GM12878 (cell line): Measurements from ENCODE around the gene TEC. TPM values are rescaled to one million over a fixed set of nuclear protein-coding genes. Genes with fewer than 3 reads are reported as not detected.

Experiments used
- ATAC-seq: fragments of 200-7000 bp; cut with Tn5 transposase; 3 replicates; pipeline ENCODE4 v1.9.1; 2020; ENCODE audit warnings: mild to moderate bottlenecking, moderate library complexity
- BruUV-seq: library from RNA; stranded (reverse); fragments of 400-500 nt; replicated peaks from 2 replicates; lab custom pipeline; 2021; lab: Mats Ljungman, UMichigan
- CTCF ChIA-PET: fragments of 300-600 bp; sonication (Branson Sonifier 250); formaldehyde crosslinking; extraction: SDS; loops from one replicate; lab custom pipeline; 2021; ENCODE audit warnings: inconsistent platforms; lab: Yijun Ruan, JAX
- POLR2A ChIA-PET: fragments of 350-600 bp; formaldehyde crosslinking; extraction: SDS; loops from one replicate; lab custom pipeline; 2021; ENCODE audit warnings: inconsistent platforms; lab: Charles Lee
- RAD21 ChIA-PET: fragments of 300-600 bp; sonication (Branson Sonifier 250); formaldehyde crosslinking; loops from one replicate; lab custom pipeline; 2023; ENCODE audit warnings: antibody characterized with exemption; ENCODE audit not compliant: unreplicated experiment; lab: Charles Lee
- SMC1A ChIA-PET: fragments of 300-600 bp; sonication (Branson Sonifier 250); formaldehyde crosslinking; loops from one replicate; lab custom pipeline; 2023; ENCODE audit not compliant: unreplicated experiment, uncharacterized antibody; lab: Charles Lee
- DNase-seq: peaks from one replicate; pipeline ENCODE4 v3.0.0-alpha.2; 2011; ENCODE audit warnings: low read depth, low spot score
- FAIRE-seq: peaks from 3 replicates; lab custom pipeline; 2011; peaks lifted over from hg19 to GRCh38; lab: Jason Lieb, UNC
- H2AFZ ChIP-seq: 2 replicates; pipeline ENCODE4 v1.6.0; 2011; ENCODE audit warnings: low read depth, low read length, control low read depth; ENCODE audit not compliant: control insufficient read depth
- H3K27ac ChIP-seq: 2 replicates; pipeline ENCODE4 v1.5.1; 2011; ENCODE audit warnings: control low read depth; ENCODE audit not compliant: control insufficient read depth, insufficient read depth
- H3K27me3 ChIP-seq, 2 experiments: replicated peaks in 1 of 2; 2 replicates each; pipeline versions ENCODE4 v1.6.0 to v1.6.1; 2011; ENCODE audit warnings: low read length in 1 of 2; ENCODE audit not compliant: control insufficient read depth in 2 of 2, insufficient read depth in 2 of 2
- H3K36me3 ChIP-seq, 2 experiments: 2 replicates each; pipeline ENCODE4 v1.5.1; 2011; ENCODE audit warnings: low read length in 1 of 2; ENCODE audit not compliant: control insufficient read depth in 2 of 2, insufficient read depth in 2 of 2
- H3K4me1 ChIP-seq: 2 replicates; pipeline ENCODE4 v1.6.1; 2011; ENCODE audit warnings: mild to moderate bottlenecking, low read length, moderate library complexity, mixed read lengths; ENCODE audit not compliant: control insufficient read depth, insufficient read depth
- H3K4me2 ChIP-seq: 2 replicates; pipeline ENCODE4 v1.6.0; 2011; ENCODE audit warnings: control low read depth; ENCODE audit not compliant: control insufficient read depth, insufficient read depth
- H3K4me3 ChIP-seq: fragments of 200-600 bp; sonication (generic); 2 replicates; pipeline ENCODE4 v1.5.1; 2016
- H3K79me2 ChIP-seq: 2 replicates; pipeline ENCODE4 v1.6.0; 2011; ENCODE audit warnings: low read length; ENCODE audit not compliant: control insufficient read depth, insufficient read depth
- H3K9ac ChIP-seq: 2 replicates; pipeline ENCODE4 v1.8.0; 2011; ENCODE audit warnings: low read length, control low read depth, mixed read lengths; ENCODE audit not compliant: control insufficient read depth, insufficient read depth
- H3K9me3 ChIP-seq: replicated peaks from 3 replicates; pipeline ENCODE4 v1.5.1; 2011; ENCODE audit warnings: mild to moderate bottlenecking, low read length; ENCODE audit not compliant: control insufficient read depth, insufficient read depth
- H4K20me1 ChIP-seq: 2 replicates; pipeline ENCODE4 v1.6.0; 2011; ENCODE audit not compliant: control insufficient read depth, insufficient read depth
- ATF2 ChIP-seq: IDR thresholded peaks from 2 replicates; pipeline ENCODE4 v1.6.1; 2012; ENCODE audit warnings: low read length, inconsistent platforms
- ATF3 ChIP-seq: IDR thresholded peaks from 2 replicates; pipeline ENCODE4 v1.6.1; 2011; ENCODE audit warnings: low read depth, mild to moderate bottlenecking, low read length, moderate library complexity, borderline replicate concordance; ENCODE audit errors: extremely low read depth
- HDAC6 ChIP-seq: fragments of 200-600 bp; sonication (generic); IDR thresholded peaks from one replicate; pipeline ENCODE4 v1.8.0; 2017; ENCODE audit warnings: antibody characterized with exemption; ENCODE audit not compliant: unreplicated experiment
- HDGF ChIP-seq: fragments of 450-650 bp; IDR thresholded peaks from 2 replicates; pipeline ENCODE4 v1.6.1; 2016; ENCODE audit warnings: antibody characterized with exemption
- NFYB ChIP-seq: IDR thresholded peaks from 2 replicates; pipeline ENCODE4 v1.6.1; 2011; ENCODE audit warnings: low read depth, mild to moderate bottlenecking, low read length, improper control_type of control experiment, moderate library complexity; ENCODE audit not compliant: insufficient read depth
- POLR2A ChIP-seq: IDR thresholded peaks from 2 replicates; pipeline ENCODE4 v1.6.1; 2011; ENCODE audit warnings: low read depth, mild to moderate bottlenecking, low read length
- POLR2AphosphoS2 ChIP-seq: IDR thresholded peaks from 2 replicates; pipeline ENCODE4 v1.6.1; 2011; ENCODE audit warnings: low read depth, mild to moderate bottlenecking, low read length, improper control_type of control experiment, moderate library complexity
- RB1 ChIP-seq: fragments of 450-650 bp; formaldehyde crosslinking; IDR thresholded peaks from 2 replicates; pipeline ENCODE4 v1.6.1; 2017; ENCODE audit warnings: mild to moderate bottlenecking, borderline replicate concordance
- STAT3 ChIP-seq: IDR thresholded peaks from 2 replicates; pipeline ENCODE4 v1.6.1; 2011; ENCODE audit warnings: low read depth, low read length, improper control_type of control experiment
- TCF12 ChIP-seq: IDR thresholded peaks from 2 replicates; pipeline ENCODE4 v1.6.1; 2011; ENCODE audit warnings: low read depth, mild to moderate bottlenecking, low read length
- YY1 ChIP-seq: IDR thresholded peaks from 2 replicates; pipeline ENCODE4 v1.6.1; 2011; ENCODE audit warnings: low read depth, mild to moderate bottlenecking, low read length
- in situ Hi-C: fragments of 300-500 bp; cut with MboI; formaldehyde crosslinking; loops from 9 replicates; pipeline ENCODE4 v1.14.3; 2018; ENCODE audit warnings: mixed read lengths
- intact Hi-C: fragments of 100-400 bp; cut with micrococcal nuclease; formaldehyde crosslinking; loops from one replicate; pipeline ENCODE4 v1.14.2; 2022; ENCODE audit not compliant: unreplicated experiment
- polyA plus RNA-seq, 11 experiments: library from polyadenylated mRNA; depleted of rRNA in 4 of 11; unstranded in 6 of 11; stranded (reverse) in 5 of 11; fragments of >200 nt; fragmentation: Nextera tagmentation in 4 of 11; fragmentation: Illumina TruSeq in 1 of 11; extraction: Ambion mirVana in 4 of 11; extraction: Trizol in 1 of 11; gene quantifications; 1 replicate in 1 of 11; 2 replicates in 10 of 11; pipeline versions ENCODE4 v1.2.1 to v1.2.3, GENCODE V29; 2011 to 2016; ENCODE audit warnings: inconsistent platforms in 2 of 11, missing spikeins in 2 of 11, low read depth in 1 of 11
- total RNA-seq, 4 experiments: library from RNA; depleted of rRNA in 3 of 4; stranded (reverse); fragments of >200 nt in 3 of 4; fragmentation: Illumina TruSeq in 1 of 4; extraction: Trizol in 1 of 4; gene quantifications; 2 replicates each; pipeline versions ENCODE4 v1.2.1 to v1.2.3, GENCODE V29; 2013 to 2021
- TF ChIP-seq, protein P1 (sequence below): fragments of 450-650 bp; formaldehyde crosslinking; IDR thresholded peaks from 2 replicates; pipeline ENCODE4 v1.4.0; 2020; ENCODE audit warnings: mild to moderate bottlenecking, moderate library complexity
- TF ChIP-seq, protein P2 (sequence below): fragments of 450-650 bp; conservative IDR thresholded peaks from 2 replicates; pipeline ENCODE4 v1.6.1; 2017; ENCODE audit warnings: mild to moderate bottlenecking, moderate library complexity
- TF ChIP-seq, protein P3 (sequence below): fragments of 450-650 bp; formaldehyde crosslinking; IDR thresholded peaks from 2 replicates; pipeline ENCODE4 v1.4.0; 2022; ENCODE audit warnings: mild to moderate bottlenecking, moderate library complexity

Gene TEC
- total and polyA plus RNA-seq, 10 of the 15 experiments (the other 5 are each of a cell fraction or from before 2014, with no cell fraction given): 7.4 to 27.2 (median 17.1) TPM

DNA sequence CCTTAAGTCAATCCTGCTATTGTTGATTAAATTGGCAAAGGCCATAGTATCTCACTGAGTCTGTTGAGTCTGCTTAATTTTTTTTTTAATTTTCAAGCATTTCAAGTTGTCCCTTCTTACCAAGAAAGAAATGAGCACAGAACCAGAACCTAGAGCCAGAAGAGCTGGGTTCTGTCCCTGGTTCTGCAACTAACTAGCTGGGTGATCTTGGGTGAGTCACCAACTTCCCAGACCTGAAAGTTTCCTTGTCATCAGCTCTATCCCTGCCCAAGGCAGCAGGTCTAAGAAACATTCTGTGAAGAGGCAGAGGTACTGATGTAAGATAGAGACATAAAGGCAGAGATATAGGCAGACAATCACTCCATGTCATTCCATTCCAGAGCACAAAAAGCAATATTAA, 17.3 kb downstream of the TEC start:
- POLR2A ChIA-PET: interaction anchor here (1.1 to 3.0 kb wide), 4 partner anchors 8 to 45 kb away, joined by 3 to 11 read pairs (median 3); no protein-coding TSS in a partner anchor
- Histone ChIP-seq H2AFZ (no peak overlapping the region), H3K27ac (no peak overlapping the region), H3K9ac (no peak overlapping the region), H3K4me2 (no peak overlapping the region), H3K79me2 (peaks cover 84% of the 10 kb centered on the region), H3K4me1 (peaks cover 22% of the 10 kb centered on the region), H3K36me3 (peaks cover 0 to 5% of the 10 kb centered on the region in 2 experiments; a peak in 2 of 4 replicates), H3K9me3 (no peaks in the 10 kb centered on the region; the same call in 1 of the 3 replicates), H3K27me3 (no peaks in the 10 kb centered on the region), H3K4me3 (no peak overlapping the region), H4K20me1 (no peaks in the 10 kb centered on the region; the same call in 1 of the 2 replicates)
- ATAC-seq: no peak
- SMC1A ChIA-PET: interaction anchor here (0.8 to 2.2 kb wide), 8 partner anchors 8 to 56 kb away, joined by 3 to 10 read pairs (median 5); no protein-coding TSS in a partner anchor
- intact Hi-C loops (no loop called here), in situ Hi-C loops (no loop called here)
- no peak for FAIRE-seq
- BruUV-seq: no TSS peak
- no peak for DNase-seq
- CTCF ChIA-PET: interaction anchor here (0.9 to 1.1 kb wide), 3 partner anchors 8 to 112 kb away, joined by 3 to 5 read pairs (median 4); no protein-coding TSS in a partner anchor
- RAD21 ChIA-PET: interaction anchor here (0.9 to 2.6 kb wide), 5 partner anchors 10 to 43 kb away, joined by 3 to 6 read pairs (median 3); no protein-coding TSS in a partner anchor
- TF ChIP-seq, protein P1, sequence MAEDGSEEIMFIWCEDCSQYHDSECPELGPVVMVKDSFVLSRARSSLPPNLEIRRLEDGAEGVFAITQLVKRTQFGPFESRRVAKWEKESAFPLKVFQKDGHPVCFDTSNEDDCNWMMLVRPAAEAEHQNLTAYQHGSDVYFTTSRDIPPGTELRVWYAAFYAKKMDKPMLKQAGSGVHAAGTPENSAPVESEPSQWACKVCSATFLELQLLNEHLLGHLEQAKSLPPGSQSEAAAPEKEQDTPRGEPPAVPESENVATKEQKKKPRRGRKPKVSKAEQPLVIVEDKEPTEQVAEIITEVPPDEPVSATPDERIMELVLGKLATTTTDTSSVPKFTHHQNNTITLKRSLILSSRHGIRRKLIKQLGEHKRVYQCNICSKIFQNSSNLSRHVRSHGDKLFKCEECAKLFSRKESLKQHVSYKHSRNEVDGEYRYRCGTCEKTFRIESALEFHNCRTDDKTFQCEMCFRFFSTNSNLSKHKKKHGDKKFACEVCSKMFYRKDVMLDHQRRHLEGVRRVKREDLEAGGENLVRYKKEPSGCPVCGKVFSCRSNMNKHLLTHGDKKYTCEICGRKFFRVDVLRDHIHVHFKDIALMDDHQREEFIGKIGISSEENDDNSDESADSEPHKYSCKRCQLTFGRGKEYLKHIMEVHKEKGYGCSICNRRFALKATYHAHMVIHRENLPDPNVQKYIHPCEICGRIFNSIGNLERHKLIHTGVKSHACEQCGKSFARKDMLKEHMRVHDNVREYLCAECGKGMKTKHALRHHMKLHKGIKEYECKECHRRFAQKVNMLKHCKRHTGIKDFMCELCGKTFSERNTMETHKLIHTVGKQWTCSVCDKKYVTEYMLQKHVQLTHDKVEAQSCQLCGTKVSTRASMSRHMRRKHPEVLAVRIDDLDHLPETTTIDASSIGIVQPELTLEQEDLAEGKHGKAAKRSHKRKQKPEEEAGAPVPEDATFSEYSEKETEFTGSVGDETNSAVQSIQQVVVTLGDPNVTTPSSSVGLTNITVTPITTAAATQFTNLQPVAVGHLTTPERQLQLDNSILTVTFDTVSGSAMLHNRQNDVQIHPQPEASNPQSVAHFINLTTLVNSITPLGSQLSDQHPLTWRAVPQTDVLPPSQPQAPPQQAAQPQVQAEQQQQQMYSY (CRISPR knock-in tag): no peak
- no peak for TF ChIP-seq POLR2A
- TF ChIP-seq HDAC6: no peak
- no peak for TF ChIP-seq TCF12
- TF ChIP-seq POLR2AphosphoS2: no peak
- no peak for TF ChIP-seq ATF3
- TF ChIP-seq, protein P2, sequence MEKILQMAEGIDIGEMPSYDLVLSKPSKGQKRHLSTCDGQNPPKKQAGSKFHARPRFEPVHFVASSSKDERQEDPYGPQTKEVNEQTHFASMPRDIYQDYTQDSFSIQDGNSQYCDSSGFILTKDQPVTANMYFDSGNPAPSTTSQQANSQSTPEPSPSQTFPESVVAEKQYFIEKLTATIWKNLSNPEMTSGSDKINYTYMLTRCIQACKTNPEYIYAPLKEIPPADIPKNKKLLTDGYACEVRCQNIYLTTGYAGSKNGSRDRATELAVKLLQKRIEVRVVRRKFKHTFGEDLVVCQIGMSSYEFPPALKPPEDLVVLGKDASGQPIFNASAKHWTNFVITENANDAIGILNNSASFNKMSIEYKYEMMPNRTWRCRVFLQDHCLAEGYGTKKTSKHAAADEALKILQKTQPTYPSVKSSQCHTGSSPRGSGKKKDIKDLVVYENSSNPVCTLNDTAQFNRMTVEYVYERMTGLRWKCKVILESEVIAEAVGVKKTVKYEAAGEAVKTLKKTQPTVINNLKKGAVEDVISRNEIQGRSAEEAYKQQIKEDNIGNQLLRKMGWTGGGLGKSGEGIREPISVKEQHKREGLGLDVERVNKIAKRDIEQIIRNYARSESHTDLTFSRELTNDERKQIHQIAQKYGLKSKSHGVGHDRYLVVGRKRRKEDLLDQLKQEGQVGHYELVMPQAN: no peak
- no peak for TF ChIP-seq ATF2
- TF ChIP-seq STAT3: no peak
- TF ChIP-seq, protein P3, sequence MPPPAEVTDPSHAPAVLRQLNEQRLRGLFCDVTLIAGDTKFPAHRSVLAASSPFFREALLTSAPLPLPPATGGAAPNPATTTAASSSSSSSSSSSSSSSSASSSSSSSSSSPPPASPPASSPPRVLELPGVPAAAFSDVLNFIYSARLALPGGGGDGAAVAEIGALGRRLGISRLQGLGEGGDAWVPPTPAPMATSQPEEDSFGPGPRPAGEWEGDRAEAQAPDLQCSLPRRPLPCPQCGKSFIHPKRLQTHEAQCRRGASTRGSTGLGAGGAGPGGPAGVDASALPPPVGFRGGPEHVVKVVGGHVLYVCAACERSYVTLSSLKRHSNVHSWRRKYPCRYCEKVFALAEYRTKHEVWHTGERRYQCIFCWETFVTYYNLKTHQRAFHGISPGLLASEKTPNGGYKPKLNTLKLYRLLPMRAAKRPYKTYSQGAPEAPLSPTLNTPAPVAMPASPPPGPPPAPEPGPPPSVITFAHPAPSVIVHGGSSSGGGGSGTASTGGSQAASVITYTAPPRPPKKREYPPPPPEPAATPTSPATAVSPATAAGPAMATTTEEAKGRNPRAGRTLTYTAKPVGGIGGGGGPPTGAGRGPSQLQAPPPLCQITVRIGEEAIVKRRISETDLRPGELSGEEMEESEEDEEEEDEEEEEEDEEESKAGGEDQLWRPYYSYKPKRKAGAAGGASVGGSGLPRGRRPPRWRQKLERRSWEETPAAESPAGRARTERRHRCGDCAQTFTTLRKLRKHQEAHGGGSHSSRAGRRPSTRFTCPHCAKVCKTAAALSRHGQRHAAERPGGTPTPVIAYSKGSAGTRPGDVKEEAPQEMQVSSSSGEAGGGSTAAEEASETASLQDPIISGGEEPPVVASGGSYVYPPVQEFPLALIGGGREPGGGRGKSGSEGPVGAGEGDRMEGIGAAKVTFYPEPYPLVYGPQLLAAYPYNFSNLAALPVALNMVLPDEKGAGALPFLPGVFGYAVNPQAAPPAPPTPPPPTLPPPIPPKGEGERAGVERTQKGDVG: no peak
- no peak for TF ChIP-seq HDGF
- TF ChIP-seq YY1: no peak
- TF ChIP-seq NFYB: no peak
- TF ChIP-seq RB1: no peak
